RPMI7951 (cell line): ENCODE data around the gene CFAP221. TPM values are rescaled to one million over a fixed set of nuclear protein-coding genes. Genes with fewer than 3 reads are reported as not detected.
A peak's percentile ranks its signal among the peaks of the same experiment; 100 is the strongest.

ENCODE experiments used
- DNase-seq: peaks from one replicate; pipeline ENCODE4 v3.0.0-alpha.2; 2012; ENCODE audit warnings: low read depth
- total RNA-seq: library from RNA; depleted of rRNA; stranded (reverse); fragments of >200 nt; shearing (Covaris generic); gene quantifications from 2 replicates; pipeline ENCODE4 v1.2.3, GENCODE V29; 2014

Gene CFAP221
- total RNA-seq, 1 experiment from 2014 or later, result not detected

DNA sequence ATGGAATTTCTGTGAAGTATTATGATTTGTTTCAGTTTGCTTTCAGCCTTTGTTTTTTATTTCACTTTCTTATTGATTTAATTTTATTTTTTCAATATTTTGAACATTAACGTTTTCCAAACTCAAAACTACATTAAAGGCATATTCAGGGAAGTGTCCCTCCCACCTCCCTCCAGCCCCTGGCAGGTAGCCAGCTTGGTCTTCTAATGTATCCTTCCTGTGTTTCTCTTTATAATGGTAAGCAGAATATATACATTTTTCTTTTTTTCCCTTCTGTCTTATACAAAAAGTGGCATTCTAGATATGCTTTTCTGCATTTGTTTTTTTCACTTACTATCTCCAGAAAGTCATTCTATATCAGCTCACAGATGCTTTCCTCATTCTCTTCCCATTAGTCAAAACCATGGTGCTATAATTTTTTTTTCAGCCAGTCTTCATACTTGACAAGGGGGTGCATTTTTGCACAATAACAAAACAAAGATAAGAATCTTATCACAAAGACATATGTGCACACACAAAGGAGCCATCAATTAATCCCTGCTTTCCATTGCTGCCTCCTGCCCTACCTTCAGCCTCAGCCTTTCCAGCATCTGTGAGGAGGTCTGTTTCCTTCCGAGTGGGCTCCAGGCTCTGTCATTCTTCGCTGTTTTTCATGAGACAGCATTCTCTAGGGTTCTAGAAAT lies 101.1 kb downstream of the CFAP221 start:
- DNase-seq, result peak; percentile 14

DNA sequence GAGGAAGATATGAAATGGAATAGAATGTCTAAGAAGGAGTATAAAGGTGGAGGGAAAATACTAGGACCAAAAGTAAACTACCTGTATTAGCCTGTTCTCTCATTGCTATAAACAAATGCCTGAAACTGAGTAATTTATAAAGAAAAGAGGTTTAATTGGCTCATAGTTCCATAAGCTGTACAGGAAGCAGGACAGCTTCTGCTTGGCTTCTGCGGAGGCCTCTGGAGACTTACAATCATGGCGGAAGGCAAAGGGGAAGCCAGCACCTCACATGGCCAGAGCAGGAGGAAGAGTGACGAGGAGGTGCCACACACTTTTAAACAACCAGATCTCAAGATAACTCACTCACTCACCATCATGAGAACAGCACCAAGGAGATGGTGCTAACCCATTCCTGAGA lies 101.9 kb downstream of the CFAP221 start:
- DNase-seq, result no peak

DNA sequence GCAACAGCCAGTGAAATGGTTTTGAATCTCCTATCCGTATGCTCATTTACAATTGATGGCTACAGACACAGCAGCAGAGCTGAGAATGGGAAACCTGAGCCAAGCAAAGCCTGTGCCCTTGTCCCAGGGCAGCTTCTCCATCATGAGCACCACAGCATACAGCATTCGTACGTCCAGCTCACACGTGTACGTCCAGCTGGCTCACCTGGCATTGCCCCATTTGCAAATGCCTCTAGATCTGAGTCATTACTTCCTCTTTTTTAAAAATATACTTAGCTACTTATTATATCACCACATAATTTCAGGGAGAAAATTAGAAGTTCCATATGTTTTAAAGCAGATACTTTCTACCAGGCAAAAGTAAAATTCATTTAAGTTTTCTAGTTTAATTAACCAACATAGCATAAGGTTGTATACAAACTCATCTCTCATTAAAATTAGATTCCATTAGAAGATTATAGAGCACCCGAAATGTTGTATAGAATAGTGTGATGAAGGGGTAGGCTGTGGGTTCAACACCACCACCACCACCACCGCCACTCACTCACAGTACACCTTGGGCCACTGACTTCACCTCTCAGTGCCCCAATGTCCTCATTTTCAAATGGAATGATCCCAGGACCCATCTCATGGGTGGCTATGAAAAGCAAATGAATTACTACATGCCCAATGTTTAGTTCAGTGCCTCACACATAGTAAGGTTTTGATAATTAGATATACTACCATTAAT lies 103.4 kb downstream of the CFAP221 start:
- DNase-seq, result peak; percentile 27

DNA sequence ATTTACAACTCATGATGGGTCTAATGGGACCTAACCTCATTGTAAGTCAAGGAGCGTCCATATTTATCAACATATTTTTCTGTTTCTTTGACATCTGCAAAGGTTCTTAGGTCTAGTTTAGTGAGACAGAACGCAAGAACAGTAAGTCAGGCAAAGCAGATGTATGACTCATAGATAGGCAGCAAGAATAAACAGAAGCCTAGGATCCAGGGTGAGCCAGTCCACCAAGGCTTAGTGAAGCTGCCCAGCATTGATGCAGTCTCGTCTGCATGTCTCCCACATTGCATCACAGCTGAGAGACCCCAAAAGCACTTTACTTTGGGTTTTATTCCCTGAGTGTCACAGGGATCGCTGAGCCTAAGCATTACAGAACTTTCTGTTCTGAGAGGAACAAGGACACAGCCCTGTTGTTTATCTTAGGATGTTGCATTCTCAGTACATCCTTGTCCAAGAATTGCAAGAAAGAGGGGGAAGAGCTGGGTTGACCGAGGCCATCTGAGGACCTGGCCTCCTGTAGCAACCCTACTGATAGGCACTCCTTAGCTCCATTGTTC lies 105.2 kb downstream of the CFAP221 start:
- DNase-seq, result peak; percentile 40

DNA sequence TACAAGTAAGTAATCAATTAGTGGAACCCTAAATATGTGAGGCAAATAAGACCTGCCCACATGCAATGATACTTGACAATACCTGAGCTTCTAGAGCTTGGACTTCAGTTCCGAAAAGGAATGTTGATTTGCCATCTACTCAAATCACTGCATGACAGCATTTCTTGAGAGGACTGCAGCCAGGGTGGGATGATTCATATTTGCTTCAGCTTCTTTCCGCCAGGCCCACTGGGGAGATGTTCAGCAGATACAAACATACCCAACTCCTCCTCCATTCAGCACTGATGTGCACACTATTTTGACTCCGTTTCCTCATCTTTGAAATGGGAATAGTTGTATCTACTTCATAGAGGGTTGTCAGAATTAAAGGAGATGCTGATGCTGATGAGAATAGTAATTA lies 106.0 kb downstream of the CFAP221 start:
- peak; percentile 15 for DNase-seq

DNA sequence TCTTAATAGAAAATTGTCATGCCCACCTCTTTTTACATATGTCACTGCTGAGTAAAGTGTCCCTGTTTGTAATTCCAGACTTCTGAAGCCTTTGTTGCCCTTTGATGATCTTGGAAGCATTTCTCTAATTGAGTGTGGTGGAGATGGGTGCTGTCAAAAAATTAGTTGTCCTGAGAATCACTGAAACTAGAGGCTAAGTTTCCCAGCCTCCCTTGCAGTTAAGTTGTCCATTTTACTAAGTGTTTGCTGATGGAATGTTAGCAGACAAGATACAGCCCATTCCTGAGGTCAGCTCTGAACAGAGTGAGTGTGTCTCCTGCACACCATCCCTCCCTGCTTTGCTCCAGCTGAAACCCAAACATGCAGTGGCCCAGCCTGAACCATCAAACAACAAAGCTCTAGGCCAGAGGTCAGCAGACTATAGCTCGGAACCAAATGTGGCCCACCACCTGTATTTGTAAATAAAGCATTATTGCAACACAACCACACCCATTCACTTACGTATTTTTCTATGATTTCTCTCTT lies 106.7 kb downstream of the CFAP221 start:
- no peak for DNase-seq

DNA sequence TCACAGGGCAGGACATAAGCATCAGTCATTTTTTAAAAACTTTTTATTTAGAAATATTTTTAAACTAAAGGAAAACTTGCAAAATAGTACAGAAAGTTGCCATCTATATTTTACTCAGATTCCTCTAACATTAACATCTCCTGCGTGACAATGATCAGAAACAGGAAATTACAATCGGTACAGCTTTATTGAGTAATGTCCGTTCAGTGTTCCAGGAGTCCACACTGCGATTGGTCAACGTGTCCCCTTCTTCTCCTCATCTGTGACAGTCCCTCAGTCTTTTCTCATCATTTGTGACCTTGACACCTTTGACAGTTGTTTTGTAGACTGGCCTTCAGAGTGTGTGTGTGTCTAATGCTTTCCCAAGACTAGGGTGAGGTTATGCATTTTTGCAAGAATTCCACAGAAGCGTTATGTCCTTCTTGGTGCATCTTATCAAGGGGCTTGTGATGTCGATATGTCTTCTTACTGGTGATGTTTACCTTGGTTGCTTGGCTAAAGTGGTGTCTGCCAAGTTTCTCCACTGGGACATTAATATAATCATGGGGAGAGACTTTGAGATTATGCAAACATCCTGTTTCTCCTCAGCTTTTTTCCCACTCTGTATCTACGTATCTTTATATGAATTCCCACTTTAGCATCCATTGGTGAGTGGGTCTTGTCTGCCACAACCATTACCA lies 113.4 kb downstream of the CFAP221 start:
- DNase-seq, result no peak

DNA sequence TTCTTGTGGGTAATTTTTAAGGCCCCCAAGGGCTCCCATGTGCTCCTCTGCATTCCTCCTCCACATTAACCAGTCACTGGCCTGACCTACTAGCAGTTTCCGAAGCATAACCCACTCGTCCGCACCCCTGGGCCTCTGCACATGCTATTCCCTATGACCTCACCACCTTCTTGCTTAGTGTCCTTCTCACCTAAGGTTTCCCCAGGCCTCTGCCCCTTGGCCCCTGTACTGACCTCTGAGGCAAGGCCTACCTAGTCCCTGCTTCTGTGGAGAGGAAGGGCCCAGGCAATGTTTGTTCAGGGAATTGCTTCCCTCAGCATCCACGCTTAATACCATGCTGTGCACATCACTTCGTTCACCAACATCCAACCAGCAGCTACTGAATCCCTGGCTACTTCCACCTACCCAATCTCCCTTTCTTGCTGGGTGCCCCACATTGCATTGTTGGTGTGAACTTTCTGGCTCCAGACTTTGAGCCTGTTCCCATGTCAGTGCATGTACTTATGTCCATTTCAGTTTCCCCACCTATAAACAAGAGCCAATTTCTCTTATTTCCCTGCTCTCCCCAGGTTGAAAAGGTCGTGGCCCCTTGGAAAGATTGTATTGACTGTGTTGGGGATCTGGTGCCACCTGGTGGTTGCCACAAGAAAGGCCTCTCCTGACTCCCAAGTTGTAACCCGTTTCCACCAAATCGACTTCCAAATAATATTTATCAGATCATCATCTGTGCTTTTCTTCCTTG lies 115.5 kb downstream of the CFAP221 start:
- DNase-seq, result no peak

DNA sequence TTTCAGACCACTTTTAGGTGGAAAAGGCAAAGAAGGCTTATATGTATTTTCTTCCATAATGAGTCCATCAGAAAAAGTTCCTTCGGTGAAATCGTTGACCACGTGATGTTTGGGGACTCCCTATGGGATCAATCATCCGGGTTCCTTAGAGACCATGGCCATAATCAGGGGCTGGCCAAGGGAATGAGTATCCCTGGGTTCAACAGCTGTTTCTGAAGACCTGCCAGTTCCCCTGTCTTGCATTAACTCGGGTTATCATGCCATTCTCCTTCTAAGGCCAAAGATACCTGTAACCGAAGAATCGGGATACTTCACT lies 116.1 kb downstream of the CFAP221 start:
- no peak for DNase-seq

DNA sequence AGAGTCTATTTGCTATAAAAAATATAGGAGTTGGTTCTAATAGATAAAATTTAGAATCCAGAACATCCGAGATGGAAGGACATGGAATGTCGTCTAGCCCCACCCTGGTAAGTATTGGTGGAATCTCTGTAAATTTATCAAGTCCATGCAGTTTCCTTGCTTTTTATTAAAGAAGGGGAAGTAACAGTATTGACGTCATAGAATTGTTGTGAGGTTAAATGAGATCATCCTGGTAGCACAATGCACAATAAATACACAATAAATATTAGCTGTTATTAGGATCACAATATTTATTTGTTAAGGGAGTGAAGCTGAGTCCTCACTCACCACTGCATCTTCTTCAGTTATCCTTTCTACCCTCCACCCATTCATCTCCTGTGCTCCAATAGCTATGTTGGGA lies 118.0 kb downstream of the CFAP221 start:
- no peak for DNase-seq

DNA sequence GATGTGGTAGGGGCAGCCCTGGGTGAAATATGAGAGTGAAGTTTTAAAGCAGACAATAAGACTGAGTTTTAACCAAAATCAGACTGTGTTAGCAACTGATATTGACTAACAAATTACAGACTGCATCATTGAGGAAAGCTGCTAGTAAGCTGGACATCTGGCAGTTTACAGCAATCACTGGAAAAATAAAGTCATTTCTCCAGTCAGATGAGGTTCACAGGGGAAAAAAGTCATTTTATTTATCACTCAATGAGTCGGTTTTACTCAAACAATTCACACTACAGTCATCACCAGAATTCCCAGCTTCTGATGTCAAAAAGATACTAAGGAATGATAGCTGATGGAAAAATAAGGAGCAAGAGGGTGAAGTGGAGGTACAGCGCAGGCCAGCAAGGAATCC lies 124.3 kb downstream of the CFAP221 start:
- DNase-seq, result no peak

DNA sequence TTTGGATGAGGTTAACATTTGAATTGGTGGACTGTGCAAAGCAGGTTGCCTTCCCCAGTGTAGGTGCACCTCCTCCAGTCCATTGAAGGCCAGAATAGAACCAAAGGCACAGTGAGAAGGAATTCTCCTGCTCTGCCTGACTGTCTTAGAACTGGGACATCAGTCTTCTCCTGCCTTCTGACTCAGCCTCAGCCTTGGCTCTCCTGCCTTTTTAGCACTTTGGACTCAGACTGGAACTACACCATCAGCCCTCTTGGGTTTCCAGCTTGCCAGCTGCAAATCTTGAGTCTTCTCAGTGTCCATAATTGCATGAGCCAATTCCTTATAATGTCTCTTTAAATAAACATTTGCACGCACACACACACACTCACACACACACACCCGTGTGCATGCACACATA lies 126.8 kb downstream of the CFAP221 start:
- DNase-seq, result no peak

DNA sequence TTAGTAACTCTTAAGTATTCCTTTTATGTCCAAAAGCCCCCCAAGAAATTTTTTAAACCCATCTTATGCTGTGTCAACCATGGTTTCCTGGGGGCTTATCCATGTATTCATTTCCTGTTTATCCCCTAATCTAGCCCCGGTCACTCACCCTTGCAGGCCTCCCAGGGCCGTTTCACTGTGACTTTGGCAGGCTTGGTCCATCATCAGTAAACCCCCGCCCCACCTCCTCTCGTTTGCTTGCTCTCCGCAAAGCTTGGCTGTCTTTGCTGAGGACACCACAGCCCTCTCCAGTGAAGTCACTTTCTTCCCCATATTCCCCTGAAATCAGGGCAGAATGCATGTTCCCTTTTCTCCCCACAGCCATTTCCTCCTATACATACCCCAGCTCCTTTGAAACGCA lies 127.5 kb downstream of the CFAP221 start:
- DNase-seq, result no peak

DNA sequence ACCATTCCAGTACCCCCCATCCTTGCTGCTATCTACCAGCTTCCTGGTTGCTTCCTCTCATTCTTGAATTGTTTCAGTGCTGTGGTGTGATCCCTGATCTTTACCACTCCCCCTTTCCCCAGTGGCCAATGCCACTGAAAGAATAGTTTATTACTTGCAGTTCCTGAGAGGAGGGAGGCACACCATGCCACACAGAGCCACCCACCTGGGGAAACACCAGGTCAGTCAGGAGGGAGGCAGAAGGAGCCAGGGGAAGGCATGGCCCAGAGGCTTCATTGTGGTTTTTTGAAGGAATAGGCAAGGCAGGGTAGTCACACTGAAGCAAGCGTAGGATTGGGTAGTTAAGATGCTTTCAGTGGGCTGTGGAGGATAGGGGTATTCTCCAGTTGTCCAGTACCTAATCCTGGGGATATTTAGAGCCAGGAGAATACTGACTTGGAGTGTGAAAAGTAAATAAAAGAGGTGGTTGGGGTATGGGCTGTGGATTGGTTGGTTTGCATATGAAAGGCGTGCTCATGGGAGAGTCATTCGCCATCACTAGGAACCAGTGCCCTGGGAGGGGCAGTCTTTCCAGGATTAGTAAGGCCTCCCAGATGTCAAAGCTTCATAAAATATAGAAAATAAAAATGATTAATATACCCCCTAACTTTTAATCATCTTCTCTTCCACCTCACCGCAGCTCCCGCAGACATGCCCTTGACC lies 128.1 kb downstream of the CFAP221 start:
- no peak for DNase-seq

DNA sequence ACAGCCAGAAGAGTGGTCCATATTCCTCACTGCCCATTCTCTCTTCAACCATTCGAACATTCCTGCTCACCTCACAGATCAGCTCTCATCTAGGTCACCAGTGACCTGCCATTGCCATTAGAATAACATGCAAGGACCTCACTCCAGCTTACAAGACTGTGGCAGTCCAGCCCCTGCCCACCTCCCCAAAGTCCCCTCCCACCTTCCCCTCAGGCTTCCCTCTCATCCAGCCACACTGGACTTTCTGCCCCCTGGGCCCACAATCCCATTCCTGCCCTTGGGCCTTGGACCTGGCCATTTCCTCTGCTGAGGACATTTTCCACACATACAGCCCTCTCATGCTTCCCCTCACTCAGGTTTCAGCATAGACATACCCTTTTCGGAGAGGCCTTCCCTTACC lies 129.5 kb downstream of the CFAP221 start:
- DNase-seq, result no peak

DNA sequence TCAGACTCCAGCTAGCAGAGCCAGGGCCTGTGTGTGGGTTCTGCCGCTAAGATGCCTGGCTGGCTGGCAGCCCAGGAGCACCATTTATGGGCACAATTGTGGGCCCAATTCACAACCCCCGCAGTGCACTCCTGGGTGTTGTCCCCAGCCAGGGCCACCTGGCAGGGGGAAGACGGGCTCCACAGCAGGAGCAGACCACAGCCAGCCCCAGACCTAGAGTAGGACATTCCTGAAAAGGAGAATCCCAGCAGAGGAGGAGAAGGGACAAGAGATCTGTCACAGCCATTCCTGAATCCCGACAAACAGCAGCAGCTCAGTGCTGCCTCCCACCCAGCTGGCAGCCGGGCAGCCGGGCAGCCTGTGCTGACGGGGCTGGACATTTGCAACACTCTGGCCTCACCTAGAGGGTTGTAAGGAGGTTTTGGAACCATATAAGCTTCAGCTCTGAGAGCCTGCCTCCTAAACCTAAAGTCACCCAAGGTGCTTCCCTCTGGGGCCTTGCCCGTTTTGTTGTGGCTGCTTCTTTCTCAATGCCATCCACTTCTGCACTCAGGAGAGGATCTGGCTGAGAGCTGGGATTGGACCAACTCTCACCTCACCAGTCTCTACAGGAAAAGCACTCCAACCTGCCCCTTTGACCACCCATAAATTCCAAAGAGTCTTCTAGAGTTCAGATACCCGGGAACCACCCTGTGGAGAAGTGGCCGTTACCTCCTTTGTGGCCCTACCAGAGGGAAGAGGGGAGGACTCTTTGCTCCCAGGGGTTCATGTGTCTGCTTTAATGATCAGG lies 130.7 kb downstream of the CFAP221 start:
- DNase-seq, result no peak

DNA sequence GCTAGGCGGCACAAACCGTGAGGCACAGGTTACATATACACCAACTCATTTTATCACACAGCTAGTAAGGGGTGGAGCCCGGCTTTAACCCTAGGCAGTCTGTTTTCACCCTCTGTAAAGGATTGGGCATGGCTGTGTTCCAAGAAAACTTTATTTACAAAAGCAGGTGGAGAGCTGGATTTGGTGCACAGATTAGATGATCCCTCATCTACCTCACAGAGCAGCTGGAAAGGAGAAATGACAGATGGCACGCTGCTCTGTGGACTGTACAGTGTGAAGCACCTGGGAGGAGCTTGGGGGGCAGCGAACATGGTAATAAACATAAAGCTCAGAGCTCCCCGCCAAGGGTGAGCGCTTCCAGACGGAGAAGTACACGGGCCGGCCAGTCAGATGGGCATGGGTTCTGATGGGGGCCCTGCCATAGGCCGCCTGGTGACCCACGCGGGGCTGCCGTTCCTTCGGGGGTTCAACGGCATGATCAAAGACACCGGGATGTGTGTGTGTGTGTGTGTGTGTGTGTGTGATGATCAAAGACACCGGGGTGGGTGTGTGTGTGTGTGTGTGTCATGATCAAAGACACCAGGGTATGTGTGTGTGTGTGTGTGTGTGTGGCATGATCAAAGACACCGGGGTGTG lies 133.9 kb downstream of the CFAP221 start:
- no peak for DNase-seq

DNA sequence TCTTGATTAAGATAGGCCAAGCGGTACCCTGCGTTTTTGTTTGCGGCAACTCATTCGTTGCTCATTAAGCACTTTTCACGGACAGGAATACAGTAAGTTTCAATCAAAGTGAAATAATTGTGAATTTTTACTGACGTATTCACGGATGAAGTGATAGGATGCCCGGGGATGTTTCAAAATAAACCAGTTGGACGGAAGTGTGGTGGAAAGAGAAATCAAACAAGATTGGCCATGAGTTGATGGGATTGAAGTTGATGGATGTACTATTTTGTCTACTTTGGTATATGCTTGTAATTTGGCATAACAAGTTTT lies 135.2 kb downstream of the CFAP221 start:
- DNase-seq, result no peak

DNA sequence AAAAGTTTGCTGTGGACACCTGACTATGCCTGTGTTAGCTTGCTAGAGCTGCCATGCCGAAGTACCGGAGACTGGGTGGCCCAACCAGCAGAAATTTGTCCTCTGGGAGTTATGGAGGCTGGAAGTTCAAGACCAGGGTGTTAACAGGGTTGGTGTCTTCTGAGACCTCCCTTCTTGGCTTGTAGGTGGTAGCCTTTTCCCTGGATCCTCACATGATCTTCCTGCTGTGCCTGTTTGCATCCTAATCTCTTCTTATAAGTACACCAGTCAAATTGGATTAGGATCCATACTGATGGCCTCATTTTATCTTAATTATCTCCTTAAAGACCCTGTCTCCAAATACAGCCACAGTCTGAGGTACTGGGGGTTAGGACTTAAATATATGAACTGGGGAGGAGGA lies 135.6 kb downstream of the CFAP221 start:
- no peak for DNase-seq
